Esophagus squamous epithelium (tissue), 5 donors: ENCODE data around the gene CHD1L. TPM values are rescaled to one million over a fixed set of nuclear protein-coding genes. Genes with fewer than 3 reads are reported as not detected.
"Not testable (repeated sequence)": the region's sequence is repeated elsewhere in the genome, so short reads cannot be mapped to it uniquely, and the experiment has no call there.

Source experiments
- DNase-seq: peaks from one replicate; lab custom pipeline; 2025; lab: John Stamatoyannopoulos, UW
- H3K27ac ChIP-seq, 4 donors: fragments of 200-600 bp; sonication (generic); one replicate each; pipeline ENCODE4 v1.5.1; 2016 to 2019; ENCODE audit warnings: mild to moderate bottlenecking in 1 of 4
- H3K27me3 ChIP-seq, 4 donors: fragments of 200-600 bp; sonication (generic); 1 replicate in 3 of 4; 2 replicates in 1 of 4; pipeline versions ENCODE4 v1.5.1 to v1.6.0; 2017 to 2021; ENCODE audit warnings: antibody characterized with exemption in 1 of 4
- H3K36me3 ChIP-seq, 3 donors: fragments of 200-600 bp; sonication (generic); one replicate each; pipeline ENCODE4 v1.5.1; 2016 to 2019
- H3K4me1 ChIP-seq, 3 donors: fragments of 200-600 bp; sonication (generic); one replicate each; pipeline ENCODE4 v1.5.1; 2017 to 2019
- H3K4me3 ChIP-seq, 4 donors: fragments of 200-600 bp; sonication (generic); 1 replicate in 3 of 4; 2 replicates in 1 of 4; pipeline ENCODE4 v1.5.1; 2016 to 2019; ENCODE audit warnings: mild to moderate bottlenecking in 2 of 4, moderate library complexity in 1 of 4
- H3K9me3 ChIP-seq, 3 donors: fragments of 200-600 bp; sonication (generic); one replicate each; pipeline ENCODE4 v1.5.1; 2016 to 2019
- CTCF ChIP-seq, 6 experiments: fragments of 450-650 bp in 4 of 6; fragments of 200-600 bp in 2 of 6; sonication (generic) in 2 of 6; IDR thresholded peaks; one replicate each; pipeline ENCODE4 v1.5.1; 2016 to 2019; ENCODE audit warnings: antibody characterized with exemption in 6 of 6, mild to moderate bottlenecking in 4 of 6, moderate library complexity in 4 of 6
- POLR2A ChIP-seq, 4 donors: fragments of 450-650 bp; IDR thresholded peaks; one replicate each; pipeline ENCODE4 v1.6.1; 2017; ENCODE audit warnings: antibody characterized with exemption in 4 of 4, mild to moderate bottlenecking in 4 of 4, moderate library complexity in 3 of 4
- WGBS, 2 donors: methylation state at CpG; one replicate each; pipeline ENCODE4 v1.1.5; 2018; 5-methylcytosine and 5-hydroxymethylcytosine counted together
- intact Hi-C: fragments of 100-400 bp; cut with DNase I; formaldehyde crosslinking; loops from one replicate; pipeline ENCODE4 v1.15.0; 2022
- total RNA-seq, 4 donors: library from RNA; depleted of rRNA; stranded (reverse); fragments of >200 nt; gene quantifications; one replicate each; pipeline ENCODE4 v1.1.0, GENCODE V29; 2016
- donor health status: DM: yes; HTN: yes; CAD: no.

Gene CHD1L
- total RNA-seq, 4 donors from 2014 or later: 6.7 to 24.2 (median 18.4) TPM

- H3K4me1 ChIP-seq: peaks cover 12 to 39% (median 18%) of the 10 kb centered on the region in 3 donors
- H3K36me3 ChIP-seq: no peaks in the 10 kb centered on the region
- DNase-seq: no peak
- H3K27me3 ChIP-seq: no peaks in the 10 kb centered on the region
- no peak overlapping the region for H3K4me3 ChIP-seq
- TF ChIP-seq POLR2A (IDR thresholded peaks at IDR 0.05) (no peak), CTCF (IDR thresholded peaks at IDR 0.05) (no peak)
- intact Hi-C loops: no loop called here
- WGBS, 2 donors: 81 to 87% methylated on average over 11 of the region's 11 CpGs
- H3K27ac ChIP-seq: no peak overlapping the region
- no peaks in the 10 kb centered on the region for H3K9me3 ChIP-seq
Measured at GRCh38 chr1:147238925-147239820, 3.3 kb upstream of the CHD1L start.

- H3K27me3 ChIP-seq, H3K36me3 ChIP-seq, H3K4me3 ChIP-seq, DNase-seq, H3K9me3 ChIP-seq, H3K27ac ChIP-seq: not testable (repeated sequence)
- intact Hi-C loops: loop anchor here (5.0 kb wide), 1 partner anchor 68 kb away; the partner anchor contains the start of gene PRKAB2
- peaks cover 12 to 44% (median 20%) of the 10 kb centered on the region in 3 donors for H3K4me1 ChIP-seq
- 98 to 100% methylated on average over 1 to 2 of the region's 5 CpGs for WGBS, 2 donors
Measured at GRCh38 chr1:147240131-147240721, 2.3 kb upstream of the CHD1L start.

GRCh38 chr1:147241934-147242448, 493 bp upstream of the CHD1L start:
- peak overlapping the region; percentile 79 to 98 (median 92) for H3K4me3 ChIP-seq
- intact Hi-C loops: loop anchor here (5.0 kb wide), 1 partner anchor 70 kb away; the partner anchor contains the start of gene PRKAB2
- no peaks in the 10 kb centered on the region for H3K27me3 ChIP-seq
- DNase-seq: no peak
- TF ChIP-seq CTCF (IDR thresholded peaks at IDR 0.05) (no peak), POLR2A (IDR thresholded peaks at IDR 0.05) (no peak)
- H3K4me1 ChIP-seq: peaks cover 4 to 38% (median 18%) of the 10 kb centered on the region in 3 donors
- H3K9me3 ChIP-seq: no peaks in the 10 kb centered on the region
- peak overlapping the region in 3 of 4 donors; percentile 89 to 96 (median 92) for H3K27ac ChIP-seq
- no peaks in the 10 kb centered on the region for H3K36me3 ChIP-seq
- 29 to 31% methylated on average over 7 to 8 of the region's 9 CpGs for WGBS, 2 donors

- no peaks in the 10 kb centered on the region for H3K27me3 ChIP-seq
- TF ChIP-seq CTCF (IDR thresholded peaks at IDR 0.05): no peak
- no peak for TF ChIP-seq POLR2A (IDR thresholded peaks at IDR 0.05)
- no peaks in the 10 kb centered on the region for H3K9me3 ChIP-seq
- peak overlapping the region; percentile 79 to 98 (median 92) for H3K4me3 ChIP-seq
- no peaks in the 10 kb centered on the region for H3K36me3 ChIP-seq
- peak overlapping the region; percentile 89 to 96 (median 92) for H3K27ac ChIP-seq
- no peak for DNase-seq
- H3K4me1 ChIP-seq: peaks cover 0 to 34% (median 13%) of the 10 kb centered on the region in 3 donors
- WGBS, 2 donors: 1% methylated on average over 13 to 22 of the region's 30 CpGs
- intact Hi-C loops: loop anchor here (5.0 kb wide), 1 partner anchor 71 kb away; the partner anchor contains the start of gene PRKAB2
Measured at GRCh38 chr1:147243228-147243685, 773 bp downstream of the CHD1L start.

GRCh38 chr1:147243841-147244240, 1.4 kb downstream of the CHD1L start:
- H3K27me3 ChIP-seq: no peaks in the 10 kb centered on the region
- intact Hi-C loops: loop anchor here (5.0 kb wide), 1 partner anchor 72 kb away; the partner anchor contains the start of gene PRKAB2
- H3K9me3 ChIP-seq: no peaks in the 10 kb centered on the region
- peak overlapping the region; percentile 79 to 98 (median 92) for H3K4me3 ChIP-seq
- TF ChIP-seq CTCF (IDR thresholded peaks at IDR 0.05) (no peak), POLR2A (IDR thresholded peaks at IDR 0.05) (no peak)
- WGBS, 2 donors: 4 to 11% methylated on average over 4 of the region's 4 CpGs
- no peak for DNase-seq
- peak overlapping the region in 2 of 4 donors; percentile 89 to 96 for H3K27ac ChIP-seq
- no peaks in the 10 kb centered on the region for H3K36me3 ChIP-seq
- H3K4me1 ChIP-seq: peaks cover 0 to 30% (median 13%) of the 10 kb centered on the region in 3 donors
